ENCODE measurements around the gene HS3ST3B1. TPM values are rescaled to one million over a fixed set of nuclear protein-coding genes. Genes with fewer than 3 reads are reported as not detected.

Gene HS3ST3B1
- total RNA-seq, 1 experiment from 2014 or later = 0.33 TPM

DNA sequence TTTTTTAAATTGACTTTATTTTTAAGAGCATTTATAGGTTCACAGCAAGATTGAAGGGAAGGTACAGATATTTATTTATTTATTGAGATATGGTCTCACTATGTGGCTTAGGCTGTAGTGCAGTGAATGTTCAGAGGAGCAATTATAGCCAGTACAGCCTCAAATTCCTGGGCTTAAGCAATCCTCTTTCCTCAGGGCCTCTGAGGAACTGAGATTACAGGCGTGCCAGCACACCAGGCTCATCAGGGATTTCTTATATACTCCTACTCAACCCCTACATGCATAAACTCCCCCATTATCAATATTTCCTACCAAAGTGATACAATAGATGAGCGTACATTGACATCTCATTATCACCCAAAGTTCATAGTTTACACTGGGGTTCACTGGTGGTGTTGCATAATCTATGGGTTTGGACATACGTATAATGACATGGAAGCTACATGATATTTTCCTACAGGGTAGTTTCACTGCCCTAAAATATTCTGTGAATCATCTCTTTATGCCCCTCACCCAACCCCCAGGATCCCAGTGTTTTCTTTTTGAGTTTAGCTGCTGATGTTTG is 33.5 kb downstream of the HS3ST3B1 start:
- POLR2A ChIA-PET (ENCODE audit: unreplicated experiment) = no interaction called here

DNA sequence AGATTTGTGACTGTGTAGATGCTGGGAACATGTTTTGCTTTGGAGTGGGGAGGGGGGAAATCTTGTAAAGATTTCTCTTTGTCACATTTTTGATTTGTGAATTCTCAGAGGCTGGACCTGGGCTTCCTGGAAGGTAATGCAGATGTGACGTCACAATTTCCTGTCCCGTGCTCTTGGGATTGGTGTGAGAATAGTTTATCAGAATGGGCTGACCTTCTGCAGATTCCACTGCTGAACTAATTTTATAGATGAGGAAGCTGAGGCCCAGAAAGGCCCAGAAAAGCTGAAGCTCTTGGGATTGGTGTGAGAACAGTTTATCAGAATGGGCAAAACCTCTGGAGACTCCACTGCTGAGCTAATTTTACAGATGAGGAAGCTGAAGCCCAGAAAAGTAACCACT is 34.0 kb downstream of the HS3ST3B1 start:
- TF ChIP-seq EZH2 (IDR thresholded peaks at IDR 0.05; ENCODE audit: low read length, unreplicated experiment) = no peak
- TF ChIP-seq, protein P1, sequence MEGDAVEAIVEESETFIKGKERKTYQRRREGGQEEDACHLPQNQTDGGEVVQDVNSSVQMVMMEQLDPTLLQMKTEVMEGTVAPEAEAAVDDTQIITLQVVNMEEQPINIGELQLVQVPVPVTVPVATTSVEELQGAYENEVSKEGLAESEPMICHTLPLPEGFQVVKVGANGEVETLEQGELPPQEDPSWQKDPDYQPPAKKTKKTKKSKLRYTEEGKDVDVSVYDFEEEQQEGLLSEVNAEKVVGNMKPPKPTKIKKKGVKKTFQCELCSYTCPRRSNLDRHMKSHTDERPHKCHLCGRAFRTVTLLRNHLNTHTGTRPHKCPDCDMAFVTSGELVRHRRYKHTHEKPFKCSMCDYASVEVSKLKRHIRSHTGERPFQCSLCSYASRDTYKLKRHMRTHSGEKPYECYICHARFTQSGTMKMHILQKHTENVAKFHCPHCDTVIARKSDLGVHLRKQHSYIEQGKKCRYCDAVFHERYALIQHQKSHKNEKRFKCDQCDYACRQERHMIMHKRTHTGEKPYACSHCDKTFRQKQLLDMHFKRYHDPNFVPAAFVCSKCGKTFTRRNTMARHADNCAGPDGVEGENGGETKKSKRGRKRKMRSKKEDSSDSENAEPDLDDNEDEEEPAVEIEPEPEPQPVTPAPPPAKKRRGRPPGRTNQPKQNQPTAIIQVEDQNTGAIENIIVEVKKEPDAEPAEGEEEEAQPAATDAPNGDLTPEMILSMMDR (conservative IDR thresholded peaks at IDR 0.05; ENCODE audit: low read depth, low read length) = no peak
- TF ChIP-seq EZH2phosphoT487 (IDR thresholded peaks at IDR 0.05; ENCODE audit: borderline replicate concordance, low read length) = no peak
- Histone ChIP-seq H3K9me2 (replicated peaks; ENCODE audit: low read length) (no peaks in the 10 kb centered on the region), H3K9ac (ENCODE audit: low read length) (no peak overlapping the region), H3K27me3 (ENCODE audit: low read length) (peaks cover 53% of the 10 kb centered on the region), H3K4me2 (ENCODE audit: low read length) (no peak overlapping the region), H3K9me3 (ENCODE audit: low read length) (no peaks in the 10 kb centered on the region), H3K4me1 (ENCODE audit: insufficient read depth, low read length) (no peaks in the 10 kb centered on the region), H3K36me3 (ENCODE audit: low read depth, low read length) (no peaks in the 10 kb centered on the region), H3F3A (ENCODE audit: low read length, unreplicated experiment) (no peaks in the 10 kb centered on the region), H3K4me3 (ENCODE audit: low read length) (no peak overlapping the region), H4K20me1 (ENCODE audit: low read length) (no peaks in the 10 kb centered on the region), H3K79me2 (ENCODE audit: low read length) (no peaks in the 10 kb centered on the region), H2AFZ (ENCODE audit: low read length) (no peak overlapping the region), H3K27ac (ENCODE audit: low read length) (no peak overlapping the region)
- ATAC-seq = no peak
- no TSS peak for BruUV-seq (replicated peaks)
- CTCF ChIA-PET = no interaction called here
- POLR2A ChIA-PET (ENCODE audit: unreplicated experiment) = no interaction called here
- intact Hi-C loops (cut with micrococcal nuclease) = no loop called here
- no peak for DNase-seq

More for the DNA sequence above, 33.5 kb downstream of the HS3ST3B1 start:
- Histone ChIP-seq H3K79me2 (ENCODE audit: low read length) (no peaks in the 10 kb centered on the region), H3K4me2 (ENCODE audit: low read length) (no peak overlapping the region), H3K27ac (ENCODE audit: low read length) (no peak overlapping the region), H3K9ac (ENCODE audit: low read length) (no peak overlapping the region), H3K9me3 (ENCODE audit: low read length) (no peaks in the 10 kb centered on the region), H3F3A (ENCODE audit: low read length, unreplicated experiment) (no peaks in the 10 kb centered on the region), H2AFZ (ENCODE audit: low read length) (no peak overlapping the region), H3K4me1 (ENCODE audit: insufficient read depth, low read length) (no peaks in the 10 kb centered on the region), H3K36me3 (ENCODE audit: low read depth, low read length) (no peaks in the 10 kb centered on the region), H4K20me1 (ENCODE audit: low read length) (no peaks in the 10 kb centered on the region), H3K4me3 (ENCODE audit: low read length) (no peak overlapping the region), H3K9me2 (replicated peaks; ENCODE audit: low read length) (no peaks in the 10 kb centered on the region), H3K27me3 (ENCODE audit: low read length) (peaks cover 50% of the 10 kb centered on the region)
- intact Hi-C loops (cut with micrococcal nuclease) = no loop called here
- BruUV-seq (replicated peaks) = no TSS peak
- ATAC-seq (no peak), DNase-seq (no peak)
- CTCF ChIA-PET = no interaction called here
- no peak for TF ChIP-seq EZH2phosphoT487 (IDR thresholded peaks at IDR 0.05; ENCODE audit: borderline replicate concordance, low read length)
- TF ChIP-seq, protein P1 (conservative IDR thresholded peaks at IDR 0.05; ENCODE audit: low read depth, low read length) = no peak
- TF ChIP-seq EZH2 (IDR thresholded peaks at IDR 0.05; ENCODE audit: low read length, unreplicated experiment) = no peak

DNA sequence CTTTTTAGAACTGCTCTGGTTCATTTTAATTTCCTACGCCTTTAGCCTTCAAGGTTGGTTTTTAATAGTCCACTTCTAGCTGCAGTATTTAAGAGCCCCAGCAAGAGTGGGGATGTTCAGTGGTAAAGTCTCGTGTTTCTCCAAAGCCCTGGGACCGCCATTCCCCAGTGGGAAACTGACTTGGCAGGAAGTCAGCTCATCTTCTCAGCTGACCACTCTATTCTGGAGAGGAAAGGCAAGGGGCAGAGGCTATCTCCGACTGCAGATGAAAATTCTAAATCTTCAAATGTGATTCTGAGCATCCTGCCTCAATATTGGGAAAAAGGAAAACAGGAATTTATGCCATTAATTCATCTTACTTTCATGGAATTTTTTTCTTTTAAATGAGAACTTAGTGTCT is 35.5 kb downstream of the HS3ST3B1 start:
- Histone ChIP-seq H3K9me3 (ENCODE audit: low read length) (no peaks in the 10 kb centered on the region), H3K9ac (ENCODE audit: low read length) (no peak overlapping the region), H3K4me1 (ENCODE audit: insufficient read depth, low read length) (no peaks in the 10 kb centered on the region), H3K4me3 (ENCODE audit: low read length) (no peak overlapping the region), H3K27ac (ENCODE audit: low read length) (no peak overlapping the region), H3K79me2 (ENCODE audit: low read length) (no peaks in the 10 kb centered on the region), H2AFZ (ENCODE audit: low read length) (no peak overlapping the region), H3K36me3 (ENCODE audit: low read depth, low read length) (no peaks in the 10 kb centered on the region), H3K27me3 (ENCODE audit: low read length) (peaks cover 61% of the 10 kb centered on the region), H3K9me2 (replicated peaks; ENCODE audit: low read length) (no peaks in the 10 kb centered on the region), H3F3A (ENCODE audit: low read length, unreplicated experiment) (no peaks in the 10 kb centered on the region), H3K4me2 (ENCODE audit: low read length) (no peak overlapping the region), H4K20me1 (ENCODE audit: low read length) (no peaks in the 10 kb centered on the region)
- CTCF ChIA-PET = no interaction called here
- no TSS peak for BruUV-seq (replicated peaks)
- intact Hi-C loops (cut with micrococcal nuclease) = no loop called here
- DNase-seq (no peak), ATAC-seq (no peak)
- POLR2A ChIA-PET (ENCODE audit: unreplicated experiment) = no interaction called here
- TF ChIP-seq EZH2 (IDR thresholded peaks at IDR 0.05; ENCODE audit: low read length, unreplicated experiment) (no peak), EZH2phosphoT487 (IDR thresholded peaks at IDR 0.05; ENCODE audit: borderline replicate concordance, low read length) (no peak)
- TF ChIP-seq, protein P1 (conservative IDR thresholded peaks at IDR 0.05; ENCODE audit: low read depth, low read length) = no peak
